OCI-M2 (cell line): Measurements from ENCODE around the gene FHIT.
"Not testable (repeated sequence)": the region's sequence is repeated elsewhere in the genome, so short reads cannot be mapped to it uniquely, and the experiment has no call there.

Experiments
- DNase-seq: peaks from one replicate; lab custom pipeline; 2025; ENCODE audit not compliant: unreplicated experiment; lab: John Stamatoyannopoulos, UW

The FHIT gene

GRCh38 chr3:61065451-61066011 lies 185.7 kb downstream of the FHIT start:
- DNase-seq, result no peak

- no peak for DNase-seq
Observed at GRCh38 chr3:61061092-61061723, 190.0 kb downstream of the FHIT start.

- DNase-seq, result no peak
Observed at GRCh38 chr3:61060411-61060861, 190.8 kb downstream of the FHIT start.

- no peak for DNase-seq
Observed at GRCh38 chr3:61058836-61059235, 192.4 kb downstream of the FHIT start.

DNA sequence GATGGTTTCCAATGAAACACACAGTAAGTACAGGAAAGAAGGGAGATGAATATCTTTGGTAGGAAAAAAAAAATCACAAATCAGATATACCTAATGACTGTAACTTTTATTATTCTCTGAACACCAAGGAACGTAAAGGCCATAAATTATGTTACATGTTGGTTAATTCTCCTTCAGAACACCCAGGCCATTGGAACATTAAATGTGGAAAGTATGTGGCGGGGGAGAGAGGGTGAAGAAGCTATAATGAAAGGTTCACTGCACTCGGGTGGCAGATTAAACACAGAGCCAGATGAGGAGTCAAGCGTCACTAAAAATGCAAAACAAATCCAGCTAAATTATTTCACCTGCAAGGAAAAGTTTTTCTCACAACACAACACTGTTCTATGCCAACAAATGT lies 193.8 kb downstream of the FHIT start:
- DNase-seq, result no peak

GRCh38 chr3:61055447-61055846 lies 195.8 kb downstream of the FHIT start:
- DNase-seq, result no peak

DNA sequence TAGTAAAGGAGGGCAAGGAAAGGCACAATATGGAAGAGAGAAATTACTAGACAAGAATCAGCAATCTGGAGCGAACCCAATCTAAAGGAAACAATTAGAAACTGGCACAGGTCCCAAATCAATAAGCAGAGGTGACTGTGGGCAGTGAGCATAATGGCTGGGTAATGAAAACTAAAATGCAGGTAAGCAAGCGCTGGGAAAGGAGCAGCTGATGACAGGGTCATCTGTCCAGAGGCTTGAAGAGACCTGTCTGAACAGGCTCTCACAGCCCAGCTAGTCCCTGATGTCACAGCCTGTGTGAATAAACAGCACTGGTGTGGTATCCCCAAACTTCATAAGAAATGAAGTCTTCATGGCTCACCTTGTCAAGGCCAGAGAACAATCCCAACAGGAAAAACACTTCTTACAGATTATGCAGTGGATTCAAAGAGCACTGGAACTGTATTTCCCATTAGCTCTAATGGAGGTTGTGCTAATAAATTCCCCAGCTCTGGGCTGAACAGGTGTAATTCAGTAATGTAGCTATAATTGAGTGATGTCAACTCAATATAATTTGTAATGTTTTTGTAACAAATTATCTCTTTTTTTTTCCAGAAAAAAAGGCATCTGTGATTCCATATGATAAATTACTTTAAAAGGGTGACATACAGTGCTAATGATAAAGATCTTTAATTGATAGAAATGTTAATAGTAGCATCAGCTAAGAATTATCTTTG lies 197.3 kb downstream of the FHIT start:
- no peak for DNase-seq

DNA sequence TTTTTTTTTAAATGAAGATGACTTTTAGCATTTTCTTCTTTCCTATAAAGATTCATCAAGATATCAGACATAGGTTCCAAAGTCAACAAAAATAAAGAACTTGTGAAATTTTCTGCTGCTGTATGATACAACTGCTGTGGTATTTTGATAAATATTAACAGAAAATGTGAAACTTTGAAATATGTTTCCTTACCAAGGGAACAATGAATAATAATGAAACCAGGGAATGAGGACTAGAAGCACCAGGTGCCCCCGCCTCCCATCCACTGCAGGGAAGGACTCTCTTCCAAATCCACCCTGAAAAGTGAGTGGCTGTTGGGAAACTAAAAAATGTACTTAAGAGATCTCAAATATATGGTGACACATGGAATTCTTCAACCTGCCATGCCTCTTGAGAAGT lies 198.4 kb downstream of the FHIT start:
- no peak for DNase-seq

- DNase-seq, result no peak
Observed at GRCh38 chr3:61051666-61052065, 199.6 kb downstream of the FHIT start.

DNA sequence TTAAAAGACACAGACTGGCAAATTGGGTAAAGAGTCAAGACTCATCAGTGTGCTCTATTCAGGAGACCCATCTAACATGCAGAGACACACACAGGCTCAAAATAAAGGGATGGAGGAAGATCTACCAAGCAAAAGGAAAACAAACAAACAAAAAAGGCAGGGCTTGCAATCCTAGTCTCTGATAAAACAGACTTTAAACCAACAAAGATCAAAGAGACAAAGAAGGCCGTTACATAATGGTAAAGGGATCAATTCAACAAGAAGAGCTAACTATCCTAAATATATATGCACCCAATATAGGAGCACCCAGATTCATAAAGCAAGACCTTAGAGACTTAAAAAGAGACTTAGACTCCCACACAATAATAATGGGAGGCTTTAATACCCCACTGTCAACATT lies 206.1 kb downstream of the FHIT start:
- not testable (repeated sequence) for DNase-seq

DNA sequence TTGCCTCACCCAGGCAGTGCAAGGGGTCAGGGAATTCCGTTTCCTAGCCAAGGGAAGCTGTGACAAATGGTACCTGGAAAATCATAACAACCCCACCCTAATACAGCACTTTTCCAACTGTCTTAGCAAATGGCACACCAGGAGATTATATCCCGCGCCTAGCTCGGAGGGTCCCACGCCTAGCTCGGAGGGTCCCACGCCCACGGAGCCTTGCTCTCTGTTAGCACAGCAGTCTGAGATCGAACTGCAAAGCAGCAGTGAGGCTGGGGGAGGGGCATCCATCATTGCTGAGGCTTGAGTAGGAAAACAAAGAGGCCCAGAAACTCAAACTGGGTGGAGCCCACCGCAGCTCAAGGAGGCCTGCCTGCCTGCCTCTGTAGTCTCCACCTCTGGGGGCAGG lies 208.1 kb downstream of the FHIT start:
- no peak for DNase-seq

- no peak for DNase-seq
Observed at GRCh38 chr3:61040618-61041017, 210.6 kb downstream of the FHIT start.

- no peak for DNase-seq
Observed at GRCh38 chr3:61035573-61035972, 215.7 kb downstream of the FHIT start.

GRCh38 chr3:61032991-61033390 lies 218.3 kb downstream of the FHIT start:
- no peak for DNase-seq

- DNase-seq, result no peak
Observed at GRCh38 chr3:61031503-61031902, 219.7 kb downstream of the FHIT start.

GRCh38 chr3:61030469-61031035 lies 220.7 kb downstream of the FHIT start:
- DNase-seq, result no peak

GRCh38 chr3:61029194-61029593 lies 222.1 kb downstream of the FHIT start:
- no peak for DNase-seq

GRCh38 chr3:61018807-61019206 lies 232.4 kb downstream of the FHIT start:
- DNase-seq, result no peak

- not testable (repeated sequence) for DNase-seq
Observed at GRCh38 chr3:61017028-61017427, 234.2 kb downstream of the FHIT start.

- no peak for DNase-seq
Observed at GRCh38 chr3:61015859-61016258, 235.4 kb downstream of the FHIT start.

DNA sequence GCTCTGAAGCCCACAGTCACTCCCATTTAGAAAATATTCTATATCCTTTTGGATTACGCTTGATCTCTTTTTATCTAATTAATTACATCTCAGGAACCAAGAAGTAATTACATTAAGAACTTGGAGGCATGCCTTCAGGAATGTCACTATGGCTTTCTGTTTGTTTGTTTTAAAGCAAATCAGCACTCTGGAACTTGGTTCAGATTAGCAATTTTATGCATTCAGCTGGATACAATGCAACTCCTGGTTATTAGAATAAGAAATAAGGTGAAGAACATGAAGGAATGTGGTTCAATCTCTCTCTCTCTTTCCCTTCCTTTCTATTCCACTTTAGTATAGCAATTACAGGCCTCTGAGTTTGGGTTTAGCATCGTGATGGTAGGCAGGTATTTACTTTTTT lies 235.8 kb downstream of the FHIT start:
- DNase-seq, result no peak

DNA sequence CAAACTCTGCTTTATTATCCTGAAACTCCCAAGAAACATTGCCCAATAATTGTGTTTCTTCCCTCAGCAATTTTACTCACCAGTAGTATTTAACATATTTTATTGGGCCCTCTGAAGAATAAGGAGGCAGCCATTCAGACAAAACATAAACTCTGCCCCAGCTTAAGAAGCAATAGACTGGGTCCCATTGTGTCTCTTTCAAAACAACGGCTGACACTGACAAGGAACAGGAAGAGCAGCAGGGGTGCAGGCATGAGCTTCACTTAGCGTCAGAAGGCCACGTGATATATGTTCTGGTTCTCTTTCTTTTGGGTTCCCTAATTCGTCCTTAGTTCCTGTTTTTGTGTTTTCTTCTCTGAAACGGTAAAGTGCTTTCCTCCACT lies 242.3 kb downstream of the FHIT start:
- no peak for DNase-seq
